ENCODE measurements around the gene ZDHHC13. TPM values are rescaled to one million over a fixed set of nuclear protein-coding genes. Genes with fewer than 3 reads are reported as not detected.
"Not testable (repeated sequence)": the region's sequence is repeated elsewhere in the genome, so short reads cannot be mapped to it uniquely, and the experiment has no call there.

ZDHHC13 gene
- total RNA-seq, 1 donor from 2014 or later = 18.2 TPM

GRCh38 chr11:19122960-19123615, 6.1 kb downstream of the ZDHHC13 start:
- no peak for TF ChIP-seq CTCF (conservative IDR thresholded peaks at IDR 0.05)

GRCh38 chr11:19126562-19127325, 9.8 kb downstream of the ZDHHC13 start:
- peaks cover 12% of the 10 kb centered on the region for H3K9me3 Mint-ChIP-seq
- peaks cover 35% of the 10 kb centered on the region for H3K36me3 Mint-ChIP-seq
- not testable (repeated sequence) for H3K27ac Mint-ChIP-seq; DNase-seq (ENCODE audit: extremely low spot score, unreplicated experiment); H3K4me3 Mint-ChIP-seq; H3K4me1 Mint-ChIP-seq (ENCODE audit: unreplicated experiment); H3K27me3 Mint-ChIP-seq

More at GRCh38 chr11:19122960-19123615, 6.1 kb downstream of the ZDHHC13 start:
- DNase-seq (ENCODE audit: extremely low spot score, unreplicated experiment) = no peak
- Mint-ChIP-seq H3K27ac (no peak overlapping the region), H3K4me1 (ENCODE audit: unreplicated experiment) (peaks cover 16% of the 10 kb centered on the region), H3K27me3 (no peaks in the 10 kb centered on the region), H3K4me3 (no peak overlapping the region), H3K9me3 (peaks cover 6% of the 10 kb centered on the region), H3K36me3 (peaks cover 35% of the 10 kb centered on the region)

GRCh38 chr11:19134004-19134403, 17.0 kb downstream of the ZDHHC13 start:
- Mint-ChIP-seq H3K4me3 (no peak overlapping the region), H3K27ac (no peak overlapping the region), H3K9me3 (peaks cover 10% of the 10 kb centered on the region), H3K4me1 (ENCODE audit: unreplicated experiment) (no peaks in the 10 kb centered on the region), H3K27me3 (no peaks in the 10 kb centered on the region), H3K36me3 (peaks cover 26% of the 10 kb centered on the region)
- DNase-seq (ENCODE audit: extremely low spot score, unreplicated experiment) = no peak
- no peak for TF ChIP-seq CTCF (conservative IDR thresholded peaks at IDR 0.05)

- not testable (repeated sequence) for H3K4me1 Mint-ChIP-seq (ENCODE audit: unreplicated experiment); DNase-seq (ENCODE audit: extremely low spot score, unreplicated experiment); H3K4me3 Mint-ChIP-seq; H3K27ac Mint-ChIP-seq; H3K27me3 Mint-ChIP-seq; H3K9me3 Mint-ChIP-seq
- H3K36me3 Mint-ChIP-seq = peaks cover 19% of the 10 kb centered on the region
These were observed 19.9 kb downstream of the ZDHHC13 start for GRCh38 chr11:19136884-19137283.

- no peak for TF ChIP-seq CTCF (conservative IDR thresholded peaks at IDR 0.05)
- no peak for DNase-seq (ENCODE audit: extremely low spot score, unreplicated experiment)
- Mint-ChIP-seq H3K4me3 (no peak overlapping the region), H3K4me1 (ENCODE audit: unreplicated experiment) (no peaks in the 10 kb centered on the region), H3K36me3 (peaks cover 13% of the 10 kb centered on the region), H3K27me3 (no peaks in the 10 kb centered on the region), H3K27ac (no peak overlapping the region), H3K9me3 (no peaks in the 10 kb centered on the region)
These were observed 28.4 kb downstream of the ZDHHC13 start for GRCh38 chr11:19145319-19145718.

- peaks cover 38% of the 10 kb centered on the region for H3K36me3 Mint-ChIP-seq
- DNase-seq (ENCODE audit: extremely low spot score, unreplicated experiment) = no peak
- H3K4me1 Mint-ChIP-seq (ENCODE audit: unreplicated experiment) = no peaks in the 10 kb centered on the region
- TF ChIP-seq CTCF (conservative IDR thresholded peaks at IDR 0.05) = no peak
- no peak overlapping the region for H3K27ac Mint-ChIP-seq
- no peaks in the 10 kb centered on the region for H3K9me3 Mint-ChIP-seq
- H3K4me3 Mint-ChIP-seq = no peak overlapping the region
- H3K27me3 Mint-ChIP-seq = no peaks in the 10 kb centered on the region
These were observed 39.9 kb downstream of the ZDHHC13 start for GRCh38 chr11:19156892-19157291.
